Activated CD4-positive, alpha-beta T cell treated with anti-CD3 and anti-CD28 coated beads for 4 hours (primary cell): ENCODE data around the gene COX19.
"Not testable (repeated sequence)": the region's sequence is repeated elsewhere in the genome, so short reads cannot be mapped to it uniquely, and the experiment has no call there.

Experiments used
- DNase-seq, 2 donors: peaks; one replicate each; pipeline ENCODE4 v3.0.0-alpha.2; 2020

The COX19 gene

DNA sequence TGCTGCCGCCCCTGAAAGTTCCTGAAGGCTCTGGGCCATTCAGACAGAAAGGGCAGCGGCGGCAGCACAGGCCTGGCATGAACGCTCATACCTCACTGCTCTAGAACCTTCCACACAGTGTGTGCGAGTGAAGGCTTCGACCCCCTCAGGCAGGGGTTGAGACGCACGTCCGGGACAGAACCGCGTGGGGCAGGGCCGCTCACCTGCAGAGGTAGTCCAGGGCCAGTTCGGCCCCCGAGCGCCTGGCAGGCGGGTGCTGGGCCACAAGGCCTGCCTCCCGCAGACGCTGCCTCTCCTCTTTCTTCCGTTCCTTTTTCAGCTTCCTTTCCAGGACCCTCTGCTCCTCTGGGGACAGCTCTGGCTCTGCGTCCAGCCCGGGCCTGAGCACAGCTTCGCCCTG lies 34.4 kb upstream of the COX19 start:
- no peak for DNase-seq

DNA sequence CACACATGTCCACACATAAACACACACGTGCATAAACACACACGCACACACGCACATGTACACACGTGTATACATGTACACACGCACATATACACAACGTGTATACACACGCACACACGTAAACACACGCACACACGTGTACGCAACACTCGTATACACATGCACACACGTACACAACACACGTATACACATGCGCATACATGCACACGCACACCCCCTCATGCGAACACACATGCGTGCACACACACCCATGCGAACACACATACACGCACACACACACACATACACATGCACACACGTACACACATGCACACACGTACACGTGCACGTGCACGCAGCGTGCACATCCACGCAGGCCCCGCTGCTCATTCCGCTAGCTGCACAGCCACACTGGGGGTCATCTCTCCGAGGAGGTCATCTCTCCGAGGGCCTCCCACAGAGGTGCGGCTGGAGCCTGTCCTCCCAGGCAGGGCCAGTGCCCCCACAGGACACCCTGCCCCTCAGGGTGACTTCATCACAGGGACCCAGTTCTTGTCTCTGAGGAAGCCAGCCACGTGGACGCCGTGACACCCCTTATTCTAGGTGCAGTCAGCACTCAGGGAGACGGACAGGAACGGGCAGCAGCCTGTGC lies 33.5 kb upstream of the COX19 start:
- no peak for DNase-seq

DNA sequence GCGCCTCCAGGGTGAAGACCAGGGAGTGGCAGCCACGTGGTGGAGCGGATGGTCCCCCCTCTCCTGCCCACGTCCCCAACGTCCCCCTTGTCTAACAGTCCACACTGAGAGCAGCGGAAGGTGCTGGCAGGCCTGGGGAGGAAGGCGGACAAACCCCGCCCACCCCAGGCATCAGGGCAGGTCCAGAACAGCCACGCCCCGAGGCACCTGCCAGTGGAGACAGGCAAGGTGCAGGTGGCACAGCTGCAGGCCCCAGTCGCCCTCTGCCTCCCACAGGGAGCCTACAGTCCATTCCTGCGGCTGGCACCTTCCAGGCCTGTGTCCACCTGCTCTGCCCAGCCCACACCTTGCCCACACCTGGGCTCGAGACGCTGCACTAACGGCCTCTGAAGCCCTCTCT lies 32.6 kb upstream of the COX19 start:
- no peak for DNase-seq

DNA sequence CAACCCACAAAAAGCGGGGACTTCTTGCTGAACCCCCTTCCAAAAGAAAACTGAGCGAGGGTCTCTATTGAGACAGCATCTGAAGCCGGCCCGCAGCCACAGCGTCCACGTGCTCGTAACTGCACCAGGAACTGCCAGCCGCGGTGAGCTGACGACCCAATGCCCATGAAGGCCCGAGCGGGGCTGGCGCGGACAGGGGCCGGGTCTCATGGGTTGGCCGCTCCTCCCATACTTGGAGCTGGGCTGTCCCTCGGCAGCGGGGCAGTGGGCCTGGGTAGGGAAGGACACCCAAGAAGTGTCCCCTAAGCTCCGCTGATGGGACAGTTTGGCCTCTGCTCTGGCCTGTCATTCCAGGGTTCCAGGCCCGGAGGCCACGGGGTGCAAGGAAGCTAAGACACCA lies 30.0 kb upstream of the COX19 start:
- DNase-seq, result no peak

DNA sequence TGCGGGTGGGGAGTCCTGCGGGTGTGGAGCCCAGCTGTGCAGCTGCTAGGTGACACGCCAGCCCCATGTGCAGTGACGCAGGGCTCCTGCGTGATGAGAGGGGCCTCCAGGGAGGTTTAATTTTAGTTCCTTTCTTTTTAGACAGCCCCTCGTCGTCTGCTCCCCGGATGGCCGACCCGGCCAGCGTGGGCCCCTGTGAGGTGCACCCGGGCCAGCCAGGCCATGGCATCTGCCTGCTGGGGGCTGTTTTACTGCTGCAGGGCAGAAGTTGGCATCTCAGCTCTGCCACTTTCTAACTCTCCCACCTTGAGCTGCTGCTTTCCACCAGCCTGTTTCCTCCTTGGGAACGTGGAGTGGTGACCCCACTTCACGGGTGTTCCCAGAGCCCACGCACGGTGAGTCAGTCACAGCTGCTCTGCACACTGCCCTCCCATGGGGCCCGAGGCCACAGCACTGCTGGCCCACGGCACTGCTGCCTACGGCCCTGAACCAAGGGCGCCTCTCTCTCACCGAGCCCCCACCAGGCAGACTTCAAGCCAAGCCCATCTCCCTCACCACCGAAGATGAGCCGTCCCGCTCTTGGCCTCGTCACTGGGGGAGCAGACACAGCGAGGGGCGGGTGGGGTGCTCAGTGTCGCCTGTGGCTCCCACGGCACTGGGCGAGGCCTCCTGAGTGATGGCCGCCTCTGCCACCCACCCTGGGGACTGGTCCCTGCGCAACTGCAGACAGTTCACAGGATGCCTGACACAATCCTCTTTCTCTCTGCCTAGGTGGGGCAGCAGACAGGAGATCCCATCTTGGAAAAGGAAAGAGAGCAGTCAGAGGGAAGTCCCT lies 28.9 kb upstream of the COX19 start:
- DNase-seq, result no peak

DNA sequence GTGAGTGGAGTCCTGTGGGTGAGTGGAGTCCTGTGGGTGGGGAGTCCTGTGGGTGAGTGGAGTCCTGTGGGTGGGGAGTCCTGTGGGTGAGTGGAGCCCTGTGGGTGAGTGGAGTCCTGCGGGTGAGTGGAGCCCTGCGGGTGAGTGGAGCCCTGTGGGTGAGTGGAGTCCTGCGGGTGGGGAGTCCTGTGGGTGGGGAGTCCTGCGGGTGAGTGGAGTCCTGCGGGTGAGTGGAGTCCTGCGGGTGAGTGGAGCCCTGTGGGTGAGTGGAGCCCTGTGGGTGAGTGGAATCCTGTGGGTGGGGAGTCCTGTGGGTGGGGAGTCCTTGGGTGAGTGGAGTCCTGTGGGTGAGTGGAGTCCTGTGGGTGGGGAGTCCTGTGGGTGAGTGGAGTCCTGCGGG lies 27.1 kb upstream of the COX19 start:
- DNase-seq, result not testable (repeated sequence)

DNA sequence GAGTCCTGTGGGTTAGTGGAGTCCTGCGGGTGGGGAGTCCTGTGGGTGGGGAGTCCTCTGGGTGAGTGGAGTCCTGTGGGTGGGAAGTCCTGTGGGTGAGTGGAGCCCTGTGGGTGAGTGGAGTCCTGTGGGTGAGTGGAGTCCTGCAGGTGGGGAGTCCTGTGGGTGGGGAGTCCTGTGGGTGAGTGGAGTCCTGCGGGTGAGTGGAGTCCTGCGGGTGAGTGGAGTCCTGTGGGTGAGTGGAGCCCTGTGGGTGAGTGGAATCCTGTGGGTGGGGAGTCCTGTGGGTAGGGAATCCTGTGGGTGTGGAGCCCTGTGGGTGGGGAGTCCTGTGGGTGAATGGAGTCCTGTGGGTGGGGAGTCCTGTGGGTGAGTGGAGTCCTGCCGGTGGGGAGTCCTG lies 26.7 kb upstream of the COX19 start:
- not testable (repeated sequence) for DNase-seq

DNA sequence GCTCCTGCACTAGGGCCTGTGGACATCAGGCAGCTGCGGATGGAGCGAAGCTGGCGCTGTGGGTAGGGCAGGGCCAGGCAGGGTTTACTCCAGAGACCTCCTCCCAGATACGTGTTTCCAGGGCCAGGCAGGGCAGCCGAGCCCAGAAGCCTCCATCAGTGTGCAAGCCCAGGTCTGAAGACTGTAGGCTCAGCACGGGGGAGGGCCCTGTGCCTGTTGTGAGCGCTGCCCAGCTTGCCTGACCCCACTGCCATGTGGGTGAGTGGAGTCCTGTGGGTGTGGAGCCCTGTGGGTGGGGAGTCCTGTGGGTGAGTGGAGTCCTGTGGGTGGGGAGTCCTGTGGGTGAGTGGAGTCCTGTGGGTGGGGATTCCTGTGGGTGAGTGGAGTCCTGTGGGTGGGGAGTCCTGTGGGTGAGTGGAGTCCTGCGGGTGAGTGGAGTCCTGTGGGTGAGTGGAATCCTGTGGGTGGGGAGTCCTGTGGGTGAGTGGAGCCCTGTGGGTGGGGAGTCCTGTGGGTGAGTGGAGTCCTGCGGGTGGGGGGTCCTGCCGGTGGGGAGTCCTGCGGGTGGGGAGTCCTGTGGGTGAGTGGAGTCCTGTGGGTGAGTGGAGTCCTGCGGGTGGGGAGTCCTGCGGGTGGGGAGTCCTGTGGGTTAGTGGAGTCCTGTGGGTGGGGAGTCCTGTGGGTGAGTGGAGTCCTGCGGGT lies 25.9 kb upstream of the COX19 start:
- not testable (repeated sequence) for DNase-seq

DNA sequence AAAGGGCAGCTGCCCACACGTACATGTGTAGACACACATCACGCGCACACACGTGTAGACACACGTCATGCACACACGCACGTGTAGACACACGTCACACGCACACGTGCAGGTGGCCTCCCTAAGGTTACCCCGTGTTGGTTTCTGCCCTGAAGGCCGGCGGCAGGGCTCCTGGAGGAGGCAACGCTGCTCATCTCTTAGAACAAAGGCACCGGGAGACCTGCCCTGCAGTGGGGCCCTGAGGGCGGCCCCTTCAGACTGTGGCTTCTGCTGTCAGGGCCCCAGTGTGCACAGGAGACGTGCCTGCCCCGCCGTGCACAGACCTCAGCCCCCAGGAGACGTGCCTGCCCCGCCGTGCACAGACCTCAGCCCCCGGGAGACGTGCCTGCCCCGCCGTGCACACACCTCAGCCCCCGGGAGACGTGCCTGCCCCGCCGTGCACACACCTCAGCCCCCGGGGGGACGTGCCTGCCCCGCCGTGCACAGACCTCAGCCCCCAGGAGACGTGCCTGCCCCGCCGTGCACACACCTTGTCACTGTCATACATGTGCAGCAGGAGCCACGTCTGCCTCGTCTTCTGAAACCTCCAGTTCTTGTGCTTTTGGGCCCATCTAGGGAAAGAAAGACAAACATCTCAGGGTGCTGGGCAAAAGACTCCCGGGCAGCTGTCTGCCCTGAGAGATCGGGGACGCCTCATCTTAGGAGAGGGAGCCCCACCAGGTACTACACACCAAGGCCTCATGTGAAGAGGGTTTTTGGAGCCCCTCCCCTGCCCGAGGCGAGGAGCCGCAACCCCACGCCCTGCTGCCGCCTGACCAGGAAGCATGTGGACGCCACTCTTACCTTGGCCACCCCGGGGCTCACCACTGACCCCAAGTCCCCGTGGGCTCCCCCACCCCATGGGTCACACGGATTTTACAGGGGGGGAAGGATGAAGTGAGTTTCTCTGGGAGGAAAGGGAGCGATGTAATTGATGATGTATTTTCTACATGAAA lies 24.9 kb upstream of the COX19 start:
- no peak for DNase-seq

DNA sequence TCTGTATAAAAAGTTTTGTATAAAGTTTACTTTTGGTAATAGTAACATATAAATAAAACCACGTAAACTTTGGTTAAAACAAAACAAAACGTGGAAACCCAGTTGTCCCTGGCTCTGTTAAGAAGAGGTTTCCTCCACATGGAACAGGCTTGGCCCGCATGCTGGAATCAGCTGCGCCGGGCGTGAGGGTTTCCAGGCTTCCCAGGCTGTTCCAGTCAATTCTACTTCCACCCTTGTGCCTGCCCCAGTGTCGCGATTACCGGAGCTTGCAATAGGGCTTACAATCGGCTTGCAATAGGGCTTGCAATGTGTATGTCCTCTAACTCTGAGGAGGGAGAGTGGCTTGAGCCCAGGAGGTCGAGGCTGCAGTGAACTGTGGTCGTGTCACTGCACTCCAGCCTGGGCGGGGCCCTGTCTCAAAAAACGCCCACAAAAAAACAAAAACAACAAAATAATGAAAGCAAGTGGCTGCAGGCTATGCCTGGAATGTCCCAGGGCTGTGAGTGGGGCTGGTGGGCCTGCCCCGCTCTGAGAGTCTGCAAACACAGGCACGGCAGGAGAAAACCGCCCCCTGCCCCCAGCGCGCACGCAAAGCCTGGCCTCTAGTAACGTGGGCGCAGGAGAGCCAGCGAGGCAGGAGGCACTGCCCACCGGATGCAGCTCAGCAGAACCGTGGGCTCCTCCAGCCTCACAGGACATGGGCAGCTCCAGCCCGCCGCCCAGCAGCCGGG lies 24.0 kb upstream of the COX19 start:
- DNase-seq, result no peak

DNA sequence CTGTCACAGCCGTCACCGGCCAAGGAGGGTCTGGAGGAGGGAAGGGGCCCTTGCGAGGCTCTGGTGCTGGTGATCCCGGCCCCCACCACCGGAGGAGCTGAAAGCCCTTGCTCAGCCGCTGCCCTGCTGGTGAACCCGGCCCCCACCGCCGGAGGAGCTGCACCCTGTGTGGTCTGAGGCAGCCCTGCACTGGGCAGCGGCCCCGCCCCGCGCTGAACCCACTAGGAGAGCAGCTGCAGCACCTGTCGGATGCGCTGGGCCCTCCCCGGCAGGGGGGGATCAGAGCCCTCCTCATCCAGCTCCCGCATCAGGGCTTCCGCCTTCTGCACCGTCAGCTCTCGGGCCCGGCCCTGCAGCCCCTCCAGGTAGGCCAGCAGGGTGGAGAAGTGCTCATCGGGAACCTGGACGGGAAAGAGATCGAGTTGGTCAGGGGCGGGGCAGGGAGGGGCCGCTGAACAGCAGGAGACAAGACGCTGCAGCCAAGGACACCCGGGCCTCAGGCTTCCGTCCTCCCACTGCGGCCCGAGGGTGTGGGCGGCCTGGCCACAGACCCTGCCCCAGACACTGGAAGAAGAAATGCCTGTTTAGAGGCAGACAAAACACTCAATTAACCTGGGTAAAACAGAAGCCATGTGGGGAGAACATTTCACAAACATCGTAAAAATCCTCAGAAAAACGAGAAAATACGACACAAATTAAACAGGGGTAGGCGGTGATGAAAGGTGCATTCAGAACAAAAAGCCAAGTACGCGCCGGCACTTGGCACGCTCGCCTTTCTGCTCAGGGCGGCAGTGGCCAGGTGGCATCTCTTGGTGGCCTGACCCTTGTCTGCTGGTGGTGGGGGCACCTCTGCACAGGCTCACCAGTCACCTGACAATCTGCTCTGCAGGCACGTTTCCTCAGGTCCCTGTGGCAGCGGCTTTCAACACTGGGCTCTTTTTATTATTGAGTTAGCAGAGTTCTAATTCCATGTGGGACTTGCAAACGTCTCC lies 22.4 kb upstream of the COX19 start:
- no peak for DNase-seq

DNA sequence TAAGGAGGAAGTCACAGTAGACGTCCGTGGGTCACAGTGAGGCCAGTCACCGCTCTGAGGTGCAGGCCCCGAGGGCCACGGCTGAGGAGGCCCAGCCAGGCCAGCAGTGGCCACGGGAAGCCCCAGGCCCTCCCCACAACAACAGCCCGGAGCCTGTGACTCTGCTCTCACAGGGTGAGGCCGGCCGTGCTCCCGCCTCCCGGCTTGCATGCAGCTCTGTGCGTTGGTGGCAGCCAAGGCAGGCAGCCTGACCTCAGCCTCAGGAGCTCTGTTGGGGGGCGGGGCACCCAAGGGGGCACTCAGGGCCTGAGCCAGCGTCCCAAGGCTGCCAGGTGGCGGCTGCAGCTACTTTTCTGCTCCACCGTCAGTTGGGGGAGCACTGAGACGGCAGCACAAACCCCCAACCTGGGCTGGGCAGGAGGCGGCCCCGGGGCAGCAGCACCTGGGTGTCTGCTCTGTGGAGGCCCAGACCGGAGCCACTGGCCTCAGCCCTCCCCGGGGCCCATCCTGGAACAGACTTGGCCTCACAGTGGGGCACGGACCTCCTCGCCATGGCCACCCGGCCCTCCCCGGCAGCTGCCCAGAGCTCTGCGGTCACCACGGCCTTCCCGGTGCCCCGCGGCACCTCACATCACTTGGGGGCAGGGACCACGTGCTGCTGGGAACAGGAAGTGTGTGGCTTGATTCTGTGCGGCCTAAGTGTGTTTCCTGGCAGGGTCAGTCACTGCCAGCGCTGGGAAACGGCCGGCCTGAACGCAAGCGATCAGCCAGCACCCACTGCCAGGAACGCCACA lies 20.9 kb upstream of the COX19 start:
- no peak for DNase-seq

DNA sequence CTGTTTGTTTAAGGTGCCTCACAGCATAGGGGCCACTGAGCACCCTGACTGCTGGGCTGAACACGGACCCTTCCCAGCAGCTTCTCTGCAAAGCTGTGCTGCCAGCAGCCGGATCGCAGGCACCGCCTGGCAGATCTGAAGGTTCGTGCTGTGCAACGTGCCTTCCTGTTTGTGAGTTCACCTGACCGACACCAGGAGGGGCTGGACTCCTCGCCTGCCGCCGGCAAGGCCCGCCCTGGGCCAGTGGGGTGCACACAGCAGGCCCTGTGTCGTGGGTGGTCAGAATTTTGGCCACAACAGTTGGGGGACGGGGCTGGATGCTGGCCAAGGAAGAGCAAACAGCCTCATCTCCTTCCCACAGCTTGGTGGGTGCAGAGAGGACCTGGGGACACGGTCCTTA lies 20.2 kb upstream of the COX19 start:
- DNase-seq, result no peak

DNA sequence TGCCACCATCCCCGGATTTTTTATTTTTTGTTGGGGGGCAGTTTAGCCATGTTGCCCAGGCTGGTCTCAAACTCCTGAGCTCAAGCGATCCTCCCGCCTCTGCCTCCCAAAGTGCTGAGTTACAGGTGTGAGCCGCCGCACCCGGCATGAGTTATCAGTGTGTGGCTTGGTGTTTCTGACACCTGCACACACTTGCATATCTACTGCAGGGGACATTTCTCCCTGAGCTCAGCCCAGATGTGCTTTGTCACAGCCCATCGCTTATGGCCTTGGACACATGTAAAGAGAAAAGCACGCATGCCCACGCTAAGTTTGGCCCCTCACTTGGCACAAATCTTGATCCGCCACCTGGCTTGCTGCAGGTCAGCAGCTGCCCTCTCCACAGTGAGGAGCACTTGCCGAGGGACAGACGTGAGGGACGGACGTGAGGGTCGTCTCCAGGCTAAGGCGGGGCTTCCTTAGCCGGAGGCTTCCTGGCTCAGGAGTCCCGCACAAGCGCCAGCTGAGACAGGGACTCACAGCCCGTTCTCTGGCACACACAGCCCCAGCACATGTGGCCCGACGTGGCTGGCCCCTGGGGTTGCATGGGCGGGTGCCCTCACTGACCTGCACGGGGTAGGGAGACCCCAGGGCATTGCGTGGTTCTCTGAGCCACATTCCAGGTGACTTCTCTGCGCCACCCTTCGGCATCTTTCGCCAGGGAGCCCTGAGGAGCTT lies 19.4 kb upstream of the COX19 start:
- no peak for DNase-seq

DNA sequence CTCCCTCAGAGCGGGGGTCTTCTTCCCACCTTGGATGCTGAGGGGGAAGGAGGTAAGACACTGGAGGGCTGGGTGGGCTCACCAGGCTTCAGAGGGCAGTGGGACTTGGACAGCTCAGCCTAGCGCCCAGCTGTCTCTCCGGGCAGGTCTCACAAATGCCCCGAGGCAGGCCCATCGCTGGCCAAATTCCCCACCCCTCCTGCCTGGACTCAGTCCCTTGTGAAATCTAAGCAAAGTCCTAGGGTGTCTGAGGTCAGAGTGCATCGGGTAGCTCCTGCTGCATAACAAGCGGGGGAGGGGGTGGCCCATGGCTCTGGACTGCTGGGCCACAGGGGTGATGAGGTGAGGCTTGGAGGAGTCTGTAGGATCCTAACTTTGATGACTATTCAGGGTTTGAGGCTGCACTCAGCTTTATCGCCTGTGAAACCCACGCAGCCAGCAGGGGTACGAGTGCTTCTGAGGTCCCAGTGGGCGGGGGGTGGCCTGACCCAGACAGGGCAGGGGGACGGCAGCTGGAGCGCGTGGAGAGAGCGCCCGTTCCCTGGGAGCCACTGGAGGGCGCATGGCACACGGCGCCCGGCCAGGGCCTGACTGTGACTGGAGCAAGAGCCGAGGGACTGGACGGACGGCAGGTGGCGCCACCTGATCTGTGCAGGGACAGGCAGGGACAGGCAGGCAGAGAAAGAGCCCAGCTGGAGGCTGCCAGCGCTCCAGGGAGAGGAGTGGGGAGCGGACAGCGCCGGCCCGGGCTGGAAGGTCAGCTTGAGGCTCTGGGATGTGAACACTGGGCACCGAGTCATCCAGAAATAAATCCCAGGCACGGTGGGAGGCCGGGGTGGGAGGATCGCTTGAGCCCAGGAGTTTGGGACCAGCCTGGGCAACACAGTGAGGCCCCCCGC lies 17.6 kb upstream of the COX19 start:
- peak; percentile 96 for DNase-seq

DNA sequence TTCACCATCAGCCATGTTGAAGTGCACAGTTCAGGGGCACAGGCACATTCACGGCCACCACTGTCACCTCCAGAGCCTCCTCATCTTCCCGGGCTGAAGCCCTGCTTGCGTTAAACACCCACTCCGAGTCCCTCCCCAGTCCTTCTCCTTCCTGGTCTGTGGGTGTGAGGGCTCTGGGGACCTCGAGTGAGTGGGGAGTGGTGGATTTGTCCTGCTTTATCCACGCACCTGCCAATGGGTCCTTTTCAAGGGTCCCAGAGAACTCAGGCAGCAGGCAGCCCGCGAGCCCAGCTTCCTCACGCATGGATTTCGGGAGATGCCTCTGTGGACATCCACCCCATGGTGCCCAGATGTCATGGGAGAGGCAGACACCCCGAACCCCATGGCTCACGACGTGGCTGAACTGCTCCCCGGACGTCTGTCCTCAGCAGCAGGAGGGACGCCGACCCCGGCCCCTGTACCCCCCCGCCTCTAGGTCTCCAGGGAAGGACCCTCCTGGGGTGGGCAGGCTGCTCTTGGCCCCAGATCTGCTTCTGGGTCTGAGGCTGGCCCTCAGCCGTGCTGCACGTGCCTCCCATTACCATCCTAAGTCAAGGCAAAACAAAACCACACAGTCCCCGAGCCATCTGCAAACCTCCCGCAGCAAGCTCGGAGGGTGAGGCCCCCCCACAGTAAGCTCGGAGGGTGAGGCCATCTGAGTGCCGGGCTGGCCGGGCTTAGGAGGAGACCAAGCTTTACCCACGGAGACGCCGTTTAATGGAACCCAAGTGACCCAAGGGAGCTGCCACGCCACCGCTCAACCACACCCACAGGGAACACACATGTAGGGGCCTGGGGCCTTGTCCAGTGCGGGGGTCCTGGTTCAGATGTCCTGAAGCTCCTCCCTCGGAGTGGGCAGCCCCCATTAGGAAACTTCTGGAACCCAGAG lies 16.6 kb upstream of the COX19 start:
- DNase-seq, result no peak
